IMR-90 (cell line): ENCODE measurements around the gene KRTAP10-1. TPM values are rescaled to one million over a fixed set of nuclear protein-coding genes. Genes with fewer than 3 reads are reported as not detected.

ENCODE experiments used
- ATAC-seq: fragments of 200-7000 bp; cut with Tn5 transposase; 2 replicates; pipeline ENCODE4 v1.9.1; 2020; ENCODE audit warnings: low read depth, mild to moderate bottlenecking, moderate library complexity
- BruUV-seq: library from RNA; stranded (reverse); fragments of 400-500 nt; replicated peaks from 2 replicates; lab custom pipeline; 2021; lab: Mats Ljungman, UMichigan
- CTCF ChIA-PET: fragments of 300-600 bp; formaldehyde crosslinking; extraction: SDS; loops from one replicate; lab custom pipeline; 2021; ENCODE audit warnings: antibody characterized with exemption; lab: Yijun Ruan, JAX
- POLR2A ChIA-PET: fragments of 300-600 bp; sonication (Branson Sonifier 250); formaldehyde crosslinking; loops from one replicate; lab custom pipeline; 2022; ENCODE audit warnings: antibody characterized with exemption; ENCODE audit not compliant: unreplicated experiment; lab: Charles Lee
- DNase-seq: peaks from one replicate; pipeline ENCODE4 v3.0.0; 2013
- H2AFZ ChIP-seq: replicated peaks from 2 replicates; pipeline ENCODE3; 2013; ENCODE audit warnings: low read length, mild to moderate bottlenecking; ENCODE audit not compliant: poor library complexity
- H2AK5ac ChIP-seq: 2 replicates; pipeline ENCODE4 v1.6.1; 2013; ENCODE audit warnings: low read depth, low read length, inconsistent platforms
- H2AK9ac ChIP-seq: replicated peaks from 2 replicates; pipeline ENCODE3; 2013; ENCODE audit warnings: mild to moderate bottlenecking, low read depth, low read length, moderate library complexity; ENCODE audit not compliant: poor library complexity
- H2BK120ac ChIP-seq: 2 replicates; pipeline ENCODE4 v1.6.1; 2013; ENCODE audit warnings: low read depth, low read length, inconsistent platforms
- H2BK15ac ChIP-seq: 3 replicates; pipeline ENCODE4 v1.6.1; 2013; ENCODE audit warnings: low read depth, low read length, inconsistent platforms
- H2BK20ac ChIP-seq: 2 replicates; pipeline ENCODE4 v1.6.1; 2013; ENCODE audit warnings: low read depth, mild to moderate bottlenecking, inconsistent platforms, low read length, moderate library complexity
- H2BK5ac ChIP-seq: 2 replicates; pipeline ENCODE4 v1.6.1; 2013; ENCODE audit warnings: mild to moderate bottlenecking, low read depth, low read length, inconsistent platforms; ENCODE audit not compliant: poor library complexity, severe bottlenecking
- H3K14ac ChIP-seq: replicated peaks from 2 replicates; pipeline ENCODE4 v1.6.1; 2013; ENCODE audit warnings: low read depth, low read length, inconsistent platforms
- H3K18ac ChIP-seq: 2 replicates; pipeline ENCODE4 v1.6.1; 2013; ENCODE audit warnings: low read depth, low read length, control low read depth
- H3K23ac ChIP-seq: 2 replicates; pipeline ENCODE4 v1.6.1; 2013; ENCODE audit warnings: low read depth, low read length, inconsistent platforms
- H3K27ac ChIP-seq: 2 replicates; pipeline ENCODE4 v1.5.1; 2013; ENCODE audit warnings: mild to moderate bottlenecking, control low read depth, low read length; ENCODE audit not compliant: insufficient read depth
- H3K27me3 ChIP-seq: 2 replicates; pipeline ENCODE4 v1.6.1; 2013; ENCODE audit warnings: low read length; ENCODE audit not compliant: control insufficient read depth, insufficient read depth
- H3K36me3 ChIP-seq: 2 replicates; pipeline ENCODE4 v1.6.1; 2013; ENCODE audit warnings: low read length, mixed read lengths; ENCODE audit not compliant: control insufficient read depth, insufficient read depth
- H3K4ac ChIP-seq: 2 replicates; pipeline ENCODE4 v1.6.1; 2013; ENCODE audit warnings: low read depth, low read length, inconsistent platforms
- H3K4me1 ChIP-seq: 2 replicates; pipeline ENCODE4 v1.6.1; 2013; ENCODE audit warnings: low read length, mixed read lengths; ENCODE audit not compliant: control insufficient read depth, insufficient read depth
- H3K4me2 ChIP-seq: 2 replicates; pipeline ENCODE4 v1.6.1; 2013; ENCODE audit warnings: low read depth, mild to moderate bottlenecking, control low read depth, low read length, moderate library complexity
- H3K4me3 ChIP-seq: 2 replicates; pipeline ENCODE4 v1.5.1; 2013; ENCODE audit warnings: low read depth, mild to moderate bottlenecking, control low read depth, low read length, moderate library complexity; ENCODE audit not compliant: insufficient read depth
- H3K56ac ChIP-seq: 2 replicates; pipeline ENCODE4 v1.6.1; 2013; ENCODE audit warnings: low read length, inconsistent platforms; ENCODE audit not compliant: insufficient read depth; ENCODE audit errors: extremely low read depth
- H3K79me1 ChIP-seq, 2 experiments: 2 replicates each; pipeline ENCODE4 v1.6.1; 2013; ENCODE audit warnings: low read length in 2 of 2, inconsistent platforms in 1 of 2, low read depth in 1 of 2
- H3K9ac ChIP-seq: 2 replicates; pipeline ENCODE4 v1.6.1; 2013; ENCODE audit warnings: low read depth, low read length, control low read depth
- H3K9me1 ChIP-seq: 2 replicates; pipeline ENCODE4 v1.6.1; 2013; ENCODE audit warnings: low read length, inconsistent platforms; ENCODE audit not compliant: insufficient read depth
- H3K9me3 ChIP-seq: 2 replicates; pipeline ENCODE4 v1.6.1; 2013; ENCODE audit warnings: low read length; ENCODE audit not compliant: control insufficient read depth, insufficient read depth
- H4K20me1 ChIP-seq: 2 replicates; pipeline ENCODE4 v1.6.1; 2013; ENCODE audit warnings: low read length, inconsistent platforms; ENCODE audit not compliant: insufficient read depth
- H4K5ac ChIP-seq: 2 replicates; pipeline ENCODE4 v1.6.1; 2013; ENCODE audit warnings: mild to moderate bottlenecking, low read depth, low read length, control low read depth
- H4K8ac ChIP-seq, 2 experiments: 2 replicates each; pipeline ENCODE4 v1.6.1; 2013; ENCODE audit warnings: low read depth in 2 of 2, low read length in 2 of 2, control low read depth in 1 of 2, inconsistent platforms in 1 of 2
- H4K91ac ChIP-seq: 2 replicates; pipeline ENCODE4 v1.6.1; 2013; ENCODE audit warnings: low read depth, low read length, inconsistent platforms; ENCODE audit not compliant: insufficient read depth
- MXI1 ChIP-seq: IDR thresholded peaks from 2 replicates; pipeline ENCODE4 v1.6.1; 2012; ENCODE audit warnings: low read depth, mild to moderate bottlenecking, low read length, moderate library complexity, borderline replicate concordance
- RCOR1 ChIP-seq: IDR thresholded peaks from 2 replicates; pipeline ENCODE4 v1.6.1; 2012; ENCODE audit warnings: mild to moderate bottlenecking, low read length, improper control_type of control experiment; ENCODE audit not compliant: insufficient replicate concordance
- RFX5 ChIP-seq: IDR thresholded peaks from 2 replicates; pipeline ENCODE4 v1.8.0; 2012; ENCODE audit warnings: low read depth, mild to moderate bottlenecking, low read length, moderate library complexity
- SMC3 ChIP-seq: fragments of 150-350 bp; IDR thresholded peaks from 2 replicates; pipeline ENCODE4 v1.6.1; 2016; ENCODE audit warnings: low read depth, mild to moderate bottlenecking, antibody characterized with exemption, low read length, moderate library complexity
- WGBS, 2 experiments: methylation state at CpG; one replicate each; pipeline versions ENCODE4 v1.1.5 to v1.1.7; 2013; ENCODE audit warnings: missing lambda C conversion rate in 2 of 2; ENCODE audit not compliant: insufficient read length in 1 of 2; ENCODE audit errors: extremely low coverage in 2 of 2; 5-methylcytosine and 5-hydroxymethylcytosine counted together
- dilution Hi-C: fragments of 300-500 bp; cut with HindIII; formaldehyde crosslinking; loops from one replicate; pipeline ENCODE4 v1.14.3; 2018; ENCODE audit warnings: low sequenced_read_pairs; ENCODE audit not compliant: unreplicated experiment
- in situ Hi-C: fragments of 300-500 bp; cut with MboI; formaldehyde crosslinking; loops from 3 replicates; pipeline ENCODE4 v1.14.3; 2019; ENCODE audit warnings: low sequenced_read_pairs, inconsistent platforms, mixed read lengths
- intact Hi-C: fragments of 100-400 bp; cut with micrococcal nuclease; formaldehyde crosslinking; loops from 2 replicates; pipeline ENCODE4 v1.10.0; 2022
- polyA plus RNA-seq, 3 experiments: library from polyadenylated mRNA; depleted of rRNA; stranded (reverse); fragments of >200 nt; gene quantifications; 2 replicates each; pipeline ENCODE4 v1.2.3, GENCODE V29; 2012; ENCODE audit warnings: low replicate concordance in 1 of 3
- total RNA-seq: library from RNA; depleted of rRNA; stranded (reverse); fragments of >200 nt; gene quantifications from 2 replicates; pipeline ENCODE4 v1.2.3, GENCODE V29; 2012
- TF ChIP-seq, protein P1 (sequence below): fragments of 150-350 bp; IDR thresholded peaks from 2 replicates; pipeline ENCODE4 v1.6.1; 2017; ENCODE audit warnings: mild to moderate bottlenecking, antibody characterized with exemption, low read length, low read depth
- TF ChIP-seq, protein P2 (sequence below): fragments of 150-350 bp; IDR thresholded peaks from 2 replicates; pipeline ENCODE4 v1.6.1; 2016; ENCODE audit warnings: low read depth, mild to moderate bottlenecking, low read length, moderate library complexity, borderline replicate concordance

The KRTAP10-1 gene
- total and polyA plus RNA-seq, 2 of the 4 experiments (the other 2 are of a cell fraction) = not detected

DNA sequence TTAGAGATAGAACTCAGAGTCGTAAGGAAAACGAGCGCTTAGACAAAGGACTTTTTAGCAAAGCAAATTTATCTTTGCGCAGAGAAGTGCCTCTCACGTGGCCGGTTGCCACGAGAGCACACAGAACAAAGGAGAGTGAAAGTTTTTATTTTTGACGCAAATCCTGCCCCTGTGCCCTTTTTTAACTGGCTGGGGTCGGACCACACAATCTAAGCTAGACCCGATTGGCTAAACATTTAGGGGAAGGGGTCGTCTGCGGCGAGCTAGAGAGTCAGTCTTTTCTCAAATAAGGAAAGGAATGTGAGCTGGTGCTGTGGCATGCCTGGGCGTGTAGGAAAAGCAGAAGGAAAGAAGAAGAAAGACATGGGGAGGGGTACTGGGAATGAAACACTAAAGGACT, 8.9 kb upstream of the KRTAP10-1 start:
- H2AK9ac ChIP-seq = no peak overlapping the region
- H4K91ac ChIP-seq = no peak overlapping the region
- H2BK20ac ChIP-seq = no peak overlapping the region
- no peak overlapping the region for H2AK5ac ChIP-seq
- H3K4me2 ChIP-seq = 0 out of 2 replicates have a peak overlapping the region, but pooled peaks have one; percentile 1
- H3K36me3 ChIP-seq = no peaks in the 10 kb centered on the region
- no peak overlapping the region for H2BK120ac ChIP-seq
- no peak overlapping the region for H2AFZ ChIP-seq
- no peak overlapping the region for H3K56ac ChIP-seq
- no peak overlapping the region for H3K27ac ChIP-seq
- no peak overlapping the region for H4K5ac ChIP-seq
- no peak overlapping the region for H3K9ac ChIP-seq
- H3K23ac ChIP-seq = no peak overlapping the region
- BruUV-seq = no TSS peak
- peaks cover 12% of the 10 kb centered on the region for H3K27me3 ChIP-seq
- H3K9me3 ChIP-seq = peaks cover 2% of the 10 kb centered on the region; the same call in 1 of the 2 replicates
- no peaks in the 10 kb centered on the region for H4K20me1 ChIP-seq
- no peak overlapping the region for H3K4me3 ChIP-seq
- no peaks in the 10 kb centered on the region for H3K4me1 ChIP-seq
- no peak overlapping the region for H3K18ac ChIP-seq
- H3K79me1 ChIP-seq = no peaks in the 10 kb centered on the region
- ChIA-PET POLR2A (no interaction called here), CTCF (no interaction called here)
- H3K14ac ChIP-seq = no peak overlapping the region
- 4% methylated on average over 8 of the region's 14 CpGs; no CpG with 5 or more reads in 1 of the 2 experiments for WGBS, 2 experiments
- ATAC-seq (peak; percentile 53; the same call in 1 of the 2 replicates), DNase-seq (no peak)
- H4K8ac ChIP-seq = no peak overlapping the region
- H2BK5ac ChIP-seq = no peak overlapping the region
- intact Hi-C loops = no loop called here
- dilution Hi-C loops = no loop called here
- TF ChIP-seq, protein P1, sequence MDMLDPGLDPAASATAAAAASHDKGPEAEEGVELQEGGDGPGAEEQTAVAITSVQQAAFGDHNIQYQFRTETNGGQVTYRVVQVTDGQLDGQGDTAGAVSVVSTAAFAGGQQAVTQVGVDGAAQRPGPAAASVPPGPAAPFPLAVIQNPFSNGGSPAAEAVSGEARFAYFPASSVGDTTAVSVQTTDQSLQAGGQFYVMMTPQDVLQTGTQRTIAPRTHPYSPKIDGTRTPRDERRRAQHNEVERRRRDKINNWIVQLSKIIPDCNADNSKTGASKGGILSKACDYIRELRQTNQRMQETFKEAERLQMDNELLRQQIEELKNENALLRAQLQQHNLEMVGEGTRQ = no peak
- no peak for TF ChIP-seq MXI1
- no peak for TF ChIP-seq RFX5
- no peak for TF ChIP-seq SMC3
- TF ChIP-seq RCOR1 = no peak
- TF ChIP-seq, protein P2, sequence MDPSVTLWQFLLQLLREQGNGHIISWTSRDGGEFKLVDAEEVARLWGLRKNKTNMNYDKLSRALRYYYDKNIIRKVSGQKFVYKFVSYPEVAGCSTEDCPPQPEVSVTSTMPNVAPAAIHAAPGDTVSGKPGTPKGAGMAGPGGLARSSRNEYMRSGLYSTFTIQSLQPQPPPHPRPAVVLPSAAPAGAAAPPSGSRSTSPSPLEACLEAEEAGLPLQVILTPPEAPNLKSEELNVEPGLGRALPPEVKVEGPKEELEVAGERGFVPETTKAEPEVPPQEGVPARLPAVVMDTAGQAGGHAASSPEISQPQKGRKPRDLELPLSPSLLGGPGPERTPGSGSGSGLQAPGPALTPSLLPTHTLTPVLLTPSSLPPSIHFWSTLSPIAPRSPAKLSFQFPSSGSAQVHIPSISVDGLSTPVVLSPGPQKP = no peak
- H2BK15ac ChIP-seq = no peak overlapping the region
- H3K4ac ChIP-seq = no peak overlapping the region
- H3K9me1 ChIP-seq = no peaks in the 10 kb centered on the region
- in situ Hi-C loops = no loop called here
